Neural cell (in vitro differentiated cells): ENCODE measurements around the gene ZNF512. TPM values are rescaled to one million over a fixed set of nuclear protein-coding genes. Genes with fewer than 3 reads are reported as not detected.

Source experiments
- H2AFZ ChIP-seq: fragments of 200-600, 300-800 bp; sonication (generic), shearing (Covaris generic); 2 replicates; pipeline ENCODE4 v1.6.0; 2014; ENCODE audit warnings: low read depth, mild to moderate bottlenecking, antibody characterized with exemption, low read length, moderate library complexity
- H3F3A ChIP-seq: fragments of 200-600 bp; shearing (Covaris generic); 2 replicates; pipeline ENCODE4 v1.6.1; 2016; ENCODE audit warnings: mild to moderate bottlenecking, moderate library complexity, mixed read lengths, antibody characterized with exemption, low read length; ENCODE audit not compliant: insufficient read depth, poor library complexity, severe bottlenecking
- H3K27ac ChIP-seq: fragments of 200-600, 300-800 bp; sonication (generic), shearing (Covaris generic); 2 replicates; pipeline ENCODE4 v1.5.1; 2014; ENCODE audit warnings: mild to moderate bottlenecking, low read length, moderate library complexity
- H3K27me3 ChIP-seq: fragments of 300-800, 200-600 bp; sonication (generic), shearing (Covaris generic); 2 replicates; pipeline ENCODE4 v1.6.0; 2014; ENCODE audit warnings: mild to moderate bottlenecking, low read depth, low read length, moderate library complexity; ENCODE audit not compliant: insufficient read depth
- H3K36me3 ChIP-seq: fragments of 300-800, 200-600 bp; sonication (generic), shearing (Covaris generic); 2 replicates; pipeline ENCODE4 v1.5.1; 2014; ENCODE audit warnings: mild to moderate bottlenecking, antibody characterized with exemption, low read length, moderate library complexity; ENCODE audit not compliant: insufficient read depth
- H3K4me2 ChIP-seq: fragments of 300-800, 200-600 bp; sonication (generic), shearing (Covaris generic); 2 replicates; pipeline ENCODE4 v1.6.0; 2014; ENCODE audit warnings: mild to moderate bottlenecking, low read length
- H3K4me3 ChIP-seq: fragments of 300-800, 200-600 bp; sonication (generic), shearing (Covaris generic); 2 replicates; pipeline ENCODE4 v1.5.1; 2014; ENCODE audit warnings: mild to moderate bottlenecking, low read length, moderate library complexity
- H3K79me2 ChIP-seq: fragments of 200-600 bp; shearing (Covaris generic); replicated peaks from 2 replicates; pipeline ENCODE4 v1.6.0; 2014; ENCODE audit warnings: mild to moderate bottlenecking, low read length, moderate library complexity; ENCODE audit not compliant: insufficient read depth
- H3K9ac ChIP-seq: fragments of 300-800, 200-600 bp; sonication (generic), shearing (Covaris generic); 2 replicates; pipeline ENCODE4 v1.6.1; 2016; ENCODE audit warnings: mild to moderate bottlenecking, low read length, mixed read lengths
- H3K9me2 ChIP-seq: fragments of 200-600 bp; shearing (Covaris generic); 2 replicates; pipeline ENCODE4 v1.6.1; 2016; ENCODE audit warnings: mild to moderate bottlenecking, low read length, mixed read lengths; ENCODE audit not compliant: insufficient read depth
- H3K9me3 ChIP-seq: fragments of 200-600, 300-800 bp; sonication (generic), shearing (Covaris generic); 2 replicates; pipeline ENCODE4 v1.6.1; 2016; ENCODE audit warnings: mild to moderate bottlenecking, mixed run types, low read length, moderate library complexity, mixed read lengths
- H4K20me1 ChIP-seq: fragments of 200-600 bp; shearing (Covaris generic); 2 replicates; pipeline ENCODE4 v1.6.1; 2016; ENCODE audit warnings: mild to moderate bottlenecking, mixed run types; ENCODE audit not compliant: insufficient read depth
- CTCF ChIP-seq: fragments of 450-650 bp; IDR thresholded peaks from 2 replicates; pipeline ENCODE4 v1.5.1; 2014; ENCODE audit warnings: antibody characterized with exemption, mild to moderate bottlenecking, moderate library complexity; ENCODE audit not compliant: poor library complexity, severe bottlenecking
- EP300 ChIP-seq: fragments of 450-650 bp; conservative IDR thresholded peaks from 2 replicates; pipeline ENCODE4 v1.6.1; 2014; ENCODE audit warnings: antibody characterized with exemption, mild to moderate bottlenecking, moderate library complexity; ENCODE audit not compliant: poor library complexity, severe bottlenecking
- EZH2 ChIP-seq: fragments of 200-600, 300-800 bp; shearing (Covaris generic), sonication (generic); IDR thresholded peaks from 2 replicates; pipeline ENCODE4 v1.6.1; 2014; ENCODE audit warnings: antibody characterized with exemption, low read length, borderline replicate concordance, mild to moderate bottlenecking; ENCODE audit not compliant: insufficient read depth, poor library complexity, severe bottlenecking
- MXI1 ChIP-seq: fragments of 450-650 bp; conservative IDR thresholded peaks from 2 replicates; pipeline ENCODE4 v1.6.1; 2014; ENCODE audit warnings: antibody characterized with exemption, mild to moderate bottlenecking; ENCODE audit not compliant: poor library complexity, severe bottlenecking
- POLR2AphosphoS5 ChIP-seq: IDR thresholded peaks from 2 replicates; pipeline ENCODE4 v1.6.1; 2012
- RAD21 ChIP-seq: fragments of 450-650 bp; conservative IDR thresholded peaks from 2 replicates; pipeline ENCODE4 v1.6.1; 2014; ENCODE audit warnings: antibody characterized with exemption, mild to moderate bottlenecking, moderate library complexity
- REST ChIP-seq: IDR thresholded peaks from 2 replicates; pipeline ENCODE4 v1.6.1; 2012; ENCODE audit warnings: borderline replicate concordance
- SMC3 ChIP-seq: fragments of 450-650 bp; conservative IDR thresholded peaks from 2 replicates; pipeline ENCODE4 v1.6.1; 2014; ENCODE audit warnings: antibody characterized with exemption, mild to moderate bottlenecking, moderate library complexity; ENCODE audit not compliant: poor library complexity
- TAF1 ChIP-seq: IDR thresholded peaks from 2 replicates; pipeline ENCODE4 v1.6.1; 2012; ENCODE audit warnings: low read depth
- polyA plus RNA-seq: library from polyadenylated mRNA; depleted of rRNA; stranded (reverse); fragments of >200 nt; gene quantifications from 2 replicates; pipeline ENCODE4 v1.2.3, GENCODE V29; 2014

The ZNF512 gene
- polyA plus RNA-seq, 1 donor from 2014 or later, result 30.8 TPM

DNA sequence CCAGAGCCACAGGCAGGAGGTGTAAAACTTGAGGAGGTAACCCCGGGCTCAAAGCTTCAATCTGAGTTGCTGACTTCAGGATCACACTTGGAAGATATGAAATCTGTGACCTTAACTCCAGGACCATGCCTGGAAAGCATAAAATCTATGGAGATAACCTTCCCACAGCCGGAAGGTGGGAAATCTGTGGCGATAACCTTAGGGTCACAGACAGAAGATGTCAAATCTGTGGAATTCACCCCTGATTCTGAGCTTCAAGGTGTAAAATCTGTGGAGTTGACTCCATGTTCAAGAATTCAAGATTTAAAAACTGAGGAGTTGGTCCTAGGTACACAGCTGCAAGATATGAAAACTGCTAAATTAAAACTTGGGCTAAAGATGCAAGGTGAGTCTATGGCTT is 11.6 kb upstream of the ZNF512 start:
- H3K9ac ChIP-seq, result no peak overlapping the region
- H3K27ac ChIP-seq, result no peak overlapping the region
- TF ChIP-seq MXI1 (no peak), TAF1 (no peak), EP300 (no peak), REST (no peak), SMC3 (no peak), EZH2 (no peak), POLR2AphosphoS5 (no peak), RAD21 (no peak), CTCF (no peak)
- no peaks in the 10 kb centered on the region for H3K9me3 ChIP-seq
- no peaks in the 10 kb centered on the region for H3K36me3 ChIP-seq
- H3F3A ChIP-seq, result no peaks in the 10 kb centered on the region
- no peaks in the 10 kb centered on the region for H3K27me3 ChIP-seq
- no peaks in the 10 kb centered on the region for H4K20me1 ChIP-seq
- H3K9me2 ChIP-seq, result no peaks in the 10 kb centered on the region
- no peak overlapping the region for H2AFZ ChIP-seq
- H3K79me2 ChIP-seq, result no peaks in the 10 kb centered on the region
- H3K4me2 ChIP-seq, result no peak overlapping the region
- no peak overlapping the region for H3K4me3 ChIP-seq

GRCh38 chr2:27571681-27572080 is 11.2 kb upstream of the ZNF512 start:
- Histone ChIP-seq H3K9me3 (no peaks in the 10 kb centered on the region), H3K27me3 (no peaks in the 10 kb centered on the region), H3K9ac (no peak overlapping the region), H2AFZ (no peak overlapping the region), H3K9me2 (no peaks in the 10 kb centered on the region), H3K36me3 (no peaks in the 10 kb centered on the region), H3K4me2 (no peak overlapping the region), H4K20me1 (no peaks in the 10 kb centered on the region), H3K79me2 (no peaks in the 10 kb centered on the region), H3F3A (no peaks in the 10 kb centered on the region), H3K27ac (no peak overlapping the region), H3K4me3 (no peak overlapping the region)
- TF ChIP-seq REST (no peak), RAD21 (no peak), POLR2AphosphoS5 (no peak), TAF1 (no peak), SMC3 (no peak), MXI1 (no peak), EP300 (no peak), EZH2 (no peak), CTCF (no peak)
